K562 (cell line): ENCODE results near the gene ABHD16A. TPM values are rescaled to one million over a fixed set of nuclear protein-coding genes. Genes with fewer than 3 reads are reported as not detected.

Experiments
- CEBPZ ChIP-seq: fragments of 150-350 bp; IDR thresholded peaks from 2 replicates; pipeline ENCODE4 v1.6.1; 2014; ENCODE audit warnings: low read depth, mild to moderate bottlenecking, low read length, borderline replicate concordance
- DDX20 ChIP-seq: fragments of 450-650 bp; IDR thresholded peaks from 2 replicates; pipeline ENCODE4 v1.6.1; 2016; ENCODE audit warnings: missing genetic modification characterization, low read depth, mild to moderate bottlenecking, missing compliant biosample characterization, moderate library complexity
- FOS ChIP-seq: IDR thresholded peaks from 3 replicates; pipeline ENCODE4 v1.6.1; 2011; ENCODE audit not compliant: insufficient read length; ENCODE audit errors: extremely low read depth
- POLR2AphosphoS2 ChIP-seq: IDR thresholded peaks from 2 replicates; pipeline ENCODE4 v1.6.1; 2012; ENCODE audit warnings: low read length, improper control_type of control experiment
- PRPF4 ChIP-seq: fragments of 200-400 bp; formaldehyde crosslinking; IDR thresholded peaks from one replicate; pipeline ENCODE4 v1.6.1; 2017; ENCODE audit warnings: low read length, low read depth, mild to moderate bottlenecking; ENCODE audit not compliant: insufficient read depth, poor library complexity, severe bottlenecking
- SMARCE1 ChIP-seq: fragments of 450-650 bp; IDR thresholded peaks from 2 replicates; pipeline ENCODE4 v1.7.1; 2016; ENCODE audit warnings: mild to moderate bottlenecking
- SNAPC5 ChIP-seq: fragments of 250-450 bp; sonication (Bioruptor Pico); IDR thresholded peaks from 2 replicates; pipeline ENCODE4 v1.8.0; 2021; ENCODE audit warnings: moderate library complexity, mild to moderate bottlenecking, inconsistent platforms
- TSHZ1 ChIP-seq: fragments of 250-450 bp; sonication (Bioruptor Pico); IDR thresholded peaks from 2 replicates; pipeline ENCODE4 v1.4.0; 2020; ENCODE audit warnings: mild to moderate bottlenecking, moderate library complexity
- YY1 ChIP-seq, 3 experiments: IDR thresholded peaks; 2 replicates each; pipeline ENCODE4 v1.6.1; 2011; ENCODE audit warnings: low read length in 2 of 3, mild to moderate bottlenecking in 2 of 3, moderate library complexity in 2 of 3, borderline replicate concordance in 1 of 3, control low read depth in 1 of 3, low read depth in 1 of 3; ENCODE audit not compliant: insufficient read depth in 3 of 3, insufficient replicate concordance in 2 of 3, control insufficient read depth in 1 of 3, insufficient read length in 1 of 3; ENCODE audit errors: extremely low read depth in 1 of 3
- ZKSCAN3 ChIP-seq: fragments of 250-450 bp; sonication (Bioruptor Pico); IDR thresholded peaks from 2 replicates; pipeline ENCODE4 v1.4.0; 2020
- ZNF282 ChIP-seq: sonication (generic); formaldehyde crosslinking; IDR thresholded peaks from 2 replicates; pipeline ENCODE4 v1.8.1; 2023; ENCODE audit warnings: missing genetic modification reagents
- ZNF518B ChIP-seq: fragments of 250-450 bp; sonication (Bioruptor Pico); IDR thresholded peaks from 2 replicates; pipeline ENCODE4 v1.5.0; 2021; ENCODE audit warnings: mild to moderate bottlenecking, moderate library complexity
- polyA plus RNA-seq, 8 experiments: library from polyadenylated mRNA; depleted of rRNA in 4 of 8; stranded (reverse) in 5 of 8; unstranded in 3 of 8; fragments of >200 nt; fragmentation: Nextera tagmentation in 2 of 8; fragmentation: Illumina TruSeq in 1 of 8; extraction: Ambion mirVana in 2 of 8; extraction: Trizol in 1 of 8; gene quantifications; 2 replicates each; pipeline versions ENCODE4 v1.2.1 to v1.2.3, GENCODE V29; 2011 to 2014; ENCODE audit warnings: inconsistent platforms in 1 of 8, missing spikeins in 1 of 8
- total RNA-seq, 7 experiments: library from RNA; depleted of rRNA in 6 of 7; stranded (reverse); fragments of >200 nt in 6 of 7; fragmentation: Illumina TruSeq in 2 of 7; extraction: Trizol in 2 of 7; gene quantifications; 2 replicates each; pipeline versions ENCODE4 v1.2.1 to v1.2.3, GENCODE V29; 2011 to 2021; ENCODE audit warnings: low replicate concordance in 1 of 7
- TF ChIP-seq, protein P1 (sequence below): sonication (generic); formaldehyde crosslinking; IDR thresholded peaks from 2 replicates; pipeline ENCODE4 v1.8.1; 2023; ENCODE audit warnings: mild to moderate bottlenecking, missing genetic modification reagents

Gene ABHD16A
- total and polyA plus RNA-seq, 9 of the 15 experiments (the other 6 are each of a cell fraction or from before 2014, with no cell fraction given) = 25.8 to 120 (median 81.6) TPM

GRCh38 chr6:31723245-31723979 lies 20.3 kb upstream of the ABHD16A start, which contains the start of gene MPIG6B (continued):
- no peak for TF ChIP-seq ZNF282 (CRISPR knock-in tag)
- no peak for TF ChIP-seq PRPF4
- TF ChIP-seq SMARCE1 = no peak
- TF ChIP-seq CEBPZ = no peak
- TF ChIP-seq FOS = no peak
- TF ChIP-seq SNAPC5 (CRISPR knock-in tag) = no peak
- no peak for TF ChIP-seq YY1 (IDR thresholded peaks at IDR 0.05; ENCODE audit: borderline replicate concordance in 1 of 3, control insufficient read depth in 1 of 3, extremely low read depth in 1 of 3, insufficient read depth in 3 of 3, insufficient read length in 1 of 3, insufficient replicate concordance in 2 of 3, low read depth in 1 of 3, low read length in 2 of 3)
- TF ChIP-seq POLR2AphosphoS2 = no peak
- TF ChIP-seq, protein P1, sequence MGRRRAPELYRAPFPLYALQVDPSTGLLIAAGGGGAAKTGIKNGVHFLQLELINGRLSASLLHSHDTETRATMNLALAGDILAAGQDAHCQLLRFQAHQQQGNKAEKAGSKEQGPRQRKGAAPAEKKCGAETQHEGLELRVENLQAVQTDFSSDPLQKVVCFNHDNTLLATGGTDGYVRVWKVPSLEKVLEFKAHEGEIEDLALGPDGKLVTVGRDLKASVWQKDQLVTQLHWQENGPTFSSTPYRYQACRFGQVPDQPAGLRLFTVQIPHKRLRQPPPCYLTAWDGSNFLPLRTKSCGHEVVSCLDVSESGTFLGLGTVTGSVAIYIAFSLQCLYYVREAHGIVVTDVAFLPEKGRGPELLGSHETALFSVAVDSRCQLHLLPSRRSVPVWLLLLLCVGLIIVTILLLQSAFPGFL (CRISPR knock-in tag) = no peak
- no peak for TF ChIP-seq ZKSCAN3 (CRISPR knock-in tag)
- TF ChIP-seq DDX20 (tag) = no peak
- no peak for TF ChIP-seq TSHZ1 (CRISPR knock-in tag)
- no peak for TF ChIP-seq ZNF518B (CRISPR knock-in tag)
